ENCODE measurements around the gene SCN1A. TPM values are rescaled to one million over a fixed set of nuclear protein-coding genes. Genes with fewer than 3 reads are reported as not detected.

Gene SCN1A
- total and polyA plus RNA-seq, 2 experiments from 2014 or later: under 0.01 TPM; not detected in 1

- Histone ChIP-seq H3K36me3 (no peaks in the 10 kb centered on the region), H3K9me3 (ENCODE audit: low read depth) (no peaks in the 10 kb centered on the region), H3K4me1 (ENCODE audit: low read depth) (no peaks in the 10 kb centered on the region), H3K27me3 (peaks cover 4% of the 10 kb centered on the region), H3K4me3 (no peak overlapping the region), H3K27ac (no peak overlapping the region)
- no peak for TF ChIP-seq CTCF (IDR thresholded peaks at IDR 0.05; ENCODE audit: low read depth, low read length)
- DNase-seq (ENCODE audit: low read depth in 1 of 2, low spot score in 1 of 2): no peak
Measured at GRCh38 chr2:166154685-166155338, 27.0 kb upstream of the SCN1A start.

- Histone ChIP-seq H3K4me1 (ENCODE audit: low read depth) (no peaks in the 10 kb centered on the region), H3K27me3 (peaks cover 4% of the 10 kb centered on the region), H3K36me3 (no peaks in the 10 kb centered on the region), H3K9me3 (ENCODE audit: low read depth) (no peaks in the 10 kb centered on the region), H3K27ac (no peak overlapping the region), H3K4me3 (no peak overlapping the region)
- no peak for DNase-seq (ENCODE audit: low read depth in 1 of 2, low spot score in 1 of 2)
- TF ChIP-seq CTCF (IDR thresholded peaks at IDR 0.05; ENCODE audit: low read depth, low read length): no peak
Measured at GRCh38 chr2:166152064-166152463, 24.2 kb upstream of the SCN1A start.

- H3K27ac ChIP-seq: no peak overlapping the region
- no peak for TF ChIP-seq CTCF (IDR thresholded peaks at IDR 0.05; ENCODE audit: low read depth, low read length)
- no peaks in the 10 kb centered on the region for H3K9me3 ChIP-seq (ENCODE audit: low read depth)
- peak in 1 of 2 donors; percentile 10 for DNase-seq (ENCODE audit: low read depth in 1 of 2, low spot score in 1 of 2)
- H3K4me1 ChIP-seq (ENCODE audit: low read depth): no peaks in the 10 kb centered on the region
- H3K4me3 ChIP-seq: no peak overlapping the region
- H3K36me3 ChIP-seq: no peaks in the 10 kb centered on the region
- peaks cover 4% of the 10 kb centered on the region for H3K27me3 ChIP-seq
Measured at GRCh38 chr2:166148500-166149400, 20.9 kb upstream of the SCN1A start.

- no peaks in the 10 kb centered on the region for H3K36me3 ChIP-seq
- H3K27ac ChIP-seq: no peak overlapping the region
- H3K9me3 ChIP-seq (ENCODE audit: low read depth): no peaks in the 10 kb centered on the region
- H3K27me3 ChIP-seq: peaks cover 4% of the 10 kb centered on the region
- no peaks in the 10 kb centered on the region for H3K4me1 ChIP-seq (ENCODE audit: low read depth)
- H3K4me3 ChIP-seq: no peak overlapping the region
- peak in 1 of 2 donors; percentile 23 for DNase-seq (ENCODE audit: low read depth in 1 of 2, low spot score in 1 of 2)
- no peak for TF ChIP-seq CTCF (IDR thresholded peaks at IDR 0.05; ENCODE audit: low read depth, low read length)
Measured at GRCh38 chr2:166147883-166148282, 20.1 kb upstream of the SCN1A start.

- Histone ChIP-seq H3K4me1 (ENCODE audit: low read depth) (no peaks in the 10 kb centered on the region), H3K27me3 (no peaks in the 10 kb centered on the region), H3K27ac (no peak overlapping the region), H3K4me3 (no peak overlapping the region), H3K9me3 (ENCODE audit: low read depth) (no peaks in the 10 kb centered on the region), H3K36me3 (no peaks in the 10 kb centered on the region)
- no peak for TF ChIP-seq CTCF (IDR thresholded peaks at IDR 0.05; ENCODE audit: low read depth, low read length)
- no peak for DNase-seq (ENCODE audit: low read depth in 1 of 2, low spot score in 1 of 2)
Measured at GRCh38 chr2:166144071-166144470, 16.3 kb upstream of the SCN1A start.
